ENCODE measurements around the gene DLX6.

The DLX6 gene

GRCh38 chr7:97009753-97010732 lies 4.7 kb downstream of the DLX6 start:
- DNase-seq (ENCODE audit: low spot score): no peak

GRCh38 chr7:97011104-97011503 lies 5.8 kb downstream of the DLX6 start:
- DNase-seq (ENCODE audit: low spot score): no peak

- DNase-seq (ENCODE audit: low spot score): no peak
Observed at GRCh38 chr7:97011536-97012364, 6.4 kb downstream of the DLX6 start.

GRCh38 chr7:97012365-97013133 lies 7.2 kb downstream of the DLX6 start:
- DNase-seq (ENCODE audit: low spot score): no peak

GRCh38 chr7:97013134-97013844 lies 7.9 kb downstream of the DLX6 start:
- DNase-seq (ENCODE audit: low spot score): no peak

GRCh38 chr7:97013845-97014134 lies 8.4 kb downstream of the DLX6 start:
- no peak for DNase-seq (ENCODE audit: low spot score)

- DNase-seq (ENCODE audit: low spot score): no peak
Observed at GRCh38 chr7:97014145-97014750, 8.9 kb downstream of the DLX6 start.

- no peak for DNase-seq (ENCODE audit: low spot score)
Observed at GRCh38 chr7:97015279-97015678, 9.9 kb downstream of the DLX6 start.

- DNase-seq (ENCODE audit: low spot score): peak; percentile 20
Observed at GRCh38 chr7:97015756-97016380, 10.5 kb downstream of the DLX6 start.

- peak; percentile 84 for DNase-seq (ENCODE audit: low spot score)
Observed at GRCh38 chr7:97016381-97017191, 11.2 kb downstream of the DLX6 start.

GRCh38 chr7:97017192-97018125 lies 12.1 kb downstream of the DLX6 start:
- no peak for DNase-seq (ENCODE audit: low spot score)

GRCh38 chr7:97018126-97018601 lies 12.8 kb downstream of the DLX6 start:
- no peak for DNase-seq (ENCODE audit: low spot score)

GRCh38 chr7:97018791-97019531 lies 13.6 kb downstream of the DLX6 start:
- DNase-seq (ENCODE audit: low spot score): no peak

- DNase-seq (ENCODE audit: low spot score): no peak
Observed at GRCh38 chr7:97019710-97020225, 14.4 kb downstream of the DLX6 start.

- no peak for DNase-seq (ENCODE audit: low spot score)
Observed at GRCh38 chr7:97020601-97020995, 15.2 kb downstream of the DLX6 start.

GRCh38 chr7:97020996-97021746 lies 15.8 kb downstream of the DLX6 start:
- no peak for DNase-seq (ENCODE audit: low spot score)
